WTC11 (cell line): ENCODE measurements around the gene TNIK.

Experiments
- ATF6 ChIP-seq: sonication (generic); formaldehyde crosslinking; IDR thresholded peaks from 2 replicates; pipeline ENCODE4 v1.8.1; 2023; ENCODE audit warnings: mild to moderate bottlenecking, missing genetic modification reagents
- CREB1 ChIP-seq: sonication (generic); formaldehyde crosslinking; IDR thresholded peaks from 2 replicates; pipeline ENCODE4 v1.8.0; 2023; ENCODE audit warnings: mild to moderate bottlenecking, missing genetic modification reagents
- CTCF ChIP-seq: fragments of 200-600 bp; IDR thresholded peaks from 2 replicates; pipeline ENCODE4 v1.8.0; 2022; ENCODE audit warnings: antibody characterized with exemption
- IRF2 ChIP-seq: sonication (generic); formaldehyde crosslinking; IDR thresholded peaks from 2 replicates; pipeline ENCODE4 v1.8.0; 2022; ENCODE audit warnings: low read depth, missing genetic modification reagents, borderline replicate concordance
- JUN ChIP-seq: sonication (generic); formaldehyde crosslinking; IDR thresholded peaks from 2 replicates; pipeline ENCODE4 v1.8.0; 2023; ENCODE audit warnings: mild to moderate bottlenecking, missing genetic modification reagents
- ZNF121 ChIP-seq: sonication (generic); formaldehyde crosslinking; IDR thresholded peaks from 2 replicates; pipeline ENCODE4 v1.8.0; 2023; ENCODE audit warnings: missing genetic modification reagents
- ZSCAN18 ChIP-seq: fragments of 250-450 bp; sonication (Bioruptor Pico); IDR thresholded peaks from 2 replicates; pipeline ENCODE4 v2.1.2; 2022; ENCODE audit warnings: mild to moderate bottlenecking, moderate library complexity

DNA sequence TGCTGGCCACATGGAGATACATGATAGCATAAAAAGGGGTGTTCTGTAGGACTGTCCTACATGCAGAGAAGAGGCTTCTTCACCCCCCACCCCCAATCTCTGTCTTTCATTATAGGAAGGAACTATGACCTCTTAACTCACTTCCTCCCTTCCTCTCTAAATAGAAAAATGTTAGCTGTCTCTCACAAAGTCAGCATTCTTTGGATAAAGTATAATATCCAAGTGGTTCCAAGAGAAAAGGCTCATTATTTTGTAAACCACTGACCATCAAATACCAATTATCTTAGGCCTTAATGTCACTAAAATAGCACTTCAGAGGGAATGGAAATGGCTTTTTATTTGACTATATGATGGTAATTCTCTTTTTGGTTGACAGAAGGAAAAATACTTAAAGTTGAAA lies 338.4 kb downstream of the TNIK start:
- no peak for TF ChIP-seq CTCF
- no peak for TF ChIP-seq ATF6 (CRISPR knock-in tag)
- no peak for TF ChIP-seq ZNF121 (CRISPR knock-in tag)
- TF ChIP-seq ZSCAN18 = no peak
- no peak for TF ChIP-seq CREB1 (CRISPR knock-in tag)
- TF ChIP-seq JUN (CRISPR knock-in tag) = no peak
- TF ChIP-seq IRF2 = no peak
